Erythroblast (primary cell): ENCODE measurements around the gene DHRS9.

Experiments used
- GATA1 ChIP-seq: IDR thresholded peaks from 2 replicates; pipeline ENCODE4 v1.6.1; 2011; ENCODE audit warnings: low read depth, mild to moderate bottlenecking, control low read depth, low read length, moderate library complexity
- POLR2A ChIP-seq: IDR thresholded peaks from 2 replicates; pipeline ENCODE4 v1.6.1; 2011; ENCODE audit warnings: mild to moderate bottlenecking, low read length

DNA sequence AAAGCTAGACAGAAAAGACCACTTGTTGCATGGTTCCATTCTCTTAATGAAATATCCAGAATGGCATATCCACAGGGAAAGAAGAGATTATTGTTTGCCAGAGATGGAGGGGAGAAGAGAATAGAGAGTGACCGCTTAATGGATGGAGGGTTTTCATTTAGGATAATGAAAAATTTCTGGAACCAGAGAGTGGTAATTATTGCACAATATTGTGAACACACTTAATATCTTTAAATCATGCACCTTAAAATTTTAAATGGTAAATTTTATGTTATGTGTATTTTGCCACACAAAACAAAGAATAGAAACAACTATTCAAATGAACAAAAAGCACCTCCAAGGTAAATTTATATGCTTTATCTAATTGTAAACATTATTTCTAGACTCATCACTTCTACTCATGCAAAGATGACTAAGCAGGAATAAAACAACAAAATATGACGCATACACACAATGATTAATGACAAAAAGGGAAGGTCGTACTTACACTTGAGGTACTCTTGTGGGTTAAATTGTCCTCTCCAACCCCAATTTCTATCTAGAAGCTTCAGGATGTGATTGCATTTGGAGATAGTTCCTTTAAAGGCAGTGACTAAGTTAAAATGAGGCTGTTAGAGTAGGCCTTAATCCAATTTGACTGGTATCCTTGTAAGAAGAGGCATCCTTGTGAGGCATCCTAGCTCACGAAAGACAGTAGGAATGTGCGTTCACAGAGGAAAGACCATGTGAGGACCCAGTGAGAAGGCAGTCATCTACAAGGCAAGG lies 18.7 kb upstream of the DHRS9 start:
- no peak for TF ChIP-seq POLR2A
- no peak for TF ChIP-seq GATA1
